ENCODE data around the gene LILRA6.

Gene LILRA6

GRCh38 chr19:54188215-54188871 lies 54.2 kb downstream of the LILRA6 start:
- DNase-seq (ENCODE audit: low spot score): no peak

DNA sequence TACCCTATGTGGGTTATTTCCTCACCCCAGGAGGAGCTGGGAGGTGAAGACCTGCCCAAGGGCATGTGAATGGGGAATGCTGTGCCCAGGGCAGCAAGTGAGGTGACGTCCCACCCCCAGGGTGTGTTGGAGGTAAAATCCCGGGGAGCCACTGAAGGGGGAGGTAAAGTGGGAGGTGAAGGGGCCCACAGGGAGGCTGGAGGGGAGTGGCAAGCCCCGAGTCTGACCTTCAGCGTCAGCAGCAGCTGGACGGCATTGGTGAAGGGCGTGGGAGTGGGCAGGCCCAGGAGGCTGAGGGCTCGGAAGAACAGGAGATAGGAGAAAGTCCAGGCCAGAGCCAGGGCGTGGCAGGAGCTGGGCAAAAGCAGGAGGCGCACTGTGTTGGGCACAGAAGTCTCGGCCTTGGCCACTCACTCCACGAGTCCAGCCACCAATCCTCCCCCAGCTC lies 55.6 kb downstream of the LILRA6 start:
- no peak for DNase-seq (ENCODE audit: low spot score)
